Hepatocyte (in vitro differentiated cells): ENCODE results near the gene SDHA. TPM values are rescaled to one million over a fixed set of nuclear protein-coding genes. Genes with fewer than 3 reads are reported as not detected.
"Not testable (repeated sequence)": the region's sequence is repeated elsewhere in the genome, so short reads cannot be mapped to it uniquely, and the experiment has no call there.

ENCODE experiments used
- DNase-seq: peaks from one replicate; pipeline ENCODE4 v3.0.0-alpha.2; 2016; ENCODE audit warnings: low spot score
- H2AFZ ChIP-seq: fragments of 200-600 bp; sonication (generic); 2 replicates; pipeline ENCODE4 v1.6.0; 2016; ENCODE audit warnings: antibody characterized with exemption, mild to moderate bottlenecking
- H3K27ac ChIP-seq: fragments of 200-600 bp; sonication (generic); 2 replicates; pipeline ENCODE4 v1.5.1; 2016; ENCODE audit warnings: mild to moderate bottlenecking
- H3K27me3 ChIP-seq: fragments of 200-600 bp; sonication (generic); 2 replicates; pipeline ENCODE4 v1.6.1; 2016
- H3K36me3 ChIP-seq: fragments of 200-600 bp; sonication (generic); replicated peaks from 2 replicates; pipeline ENCODE4 v1.5.1; 2016; ENCODE audit warnings: low read depth; ENCODE audit not compliant: insufficient read depth
- H3K4me1 ChIP-seq: fragments of 200-600 bp; sonication (generic); 2 replicates; pipeline ENCODE4 v1.5.1; 2016; ENCODE audit warnings: mild to moderate bottlenecking, moderate library complexity; ENCODE audit not compliant: insufficient read depth
- H3K4me2 ChIP-seq: fragments of 200-600 bp; sonication (generic); 2 replicates; pipeline ENCODE4 v1.6.0; 2016
- H3K4me3 ChIP-seq: fragments of 200-600 bp; sonication (generic); 2 replicates; pipeline ENCODE4 v1.5.1; 2016; ENCODE audit warnings: mild to moderate bottlenecking
- H3K79me2 ChIP-seq: fragments of 200-600 bp; sonication (generic); 2 replicates; pipeline ENCODE4 v1.6.0; 2017; ENCODE audit warnings: mild to moderate bottlenecking
- H3K9me2 ChIP-seq: fragments of 200-600 bp; sonication (generic); replicated peaks from 2 replicates; pipeline ENCODE4 v1.6.0; 2017; ENCODE audit warnings: mild to moderate bottlenecking; ENCODE audit not compliant: insufficient read depth
- H3K9me3 ChIP-seq: fragments of 200-600 bp; sonication (generic); 2 replicates; pipeline ENCODE4 v1.5.1; 2016; ENCODE audit warnings: low read depth, mild to moderate bottlenecking
- H4K20me1 ChIP-seq: fragments of 200-600 bp; sonication (generic); 2 replicates; pipeline ENCODE4 v1.6.0; 2016; ENCODE audit warnings: mild to moderate bottlenecking; ENCODE audit not compliant: insufficient read depth, poor library complexity, severe bottlenecking
- EZH2 ChIP-seq: fragments of 200-600 bp; sonication (generic); IDR thresholded peaks from 2 replicates; pipeline ENCODE4 v1.6.1; 2016; ENCODE audit warnings: antibody characterized with exemption, mild to moderate bottlenecking, borderline replicate concordance
- EZH2phosphoT487 ChIP-seq: fragments of 200-600 bp; sonication (generic); IDR thresholded peaks from one replicate; pipeline ENCODE4 v1.6.1; 2018; ENCODE audit warnings: antibody characterized with exemption, mild to moderate bottlenecking, low read depth, moderate library complexity; ENCODE audit not compliant: unreplicated experiment, severe bottlenecking
- WGBS: methylation state at CpG from one replicate; pipeline ENCODE4 v1.1.6; 2016; ENCODE audit warnings: low lambda C conversion rate; ENCODE audit errors: missing lambda C conversion rate; 5-methylcytosine and 5-hydroxymethylcytosine counted together
- polyA plus RNA-seq: library from polyadenylated mRNA; unstranded; fragments of >200 nt; fragmentation: Nextera tagmentation; extraction: Ambion mirVana; gene quantifications from 2 replicates; pipeline ENCODE4 v1.2.1, GENCODE V29; 2016
- total RNA-seq: library from RNA; depleted of rRNA; stranded (reverse); fragments of >200 nt; gene quantifications from 2 replicates; pipeline ENCODE4 v1.2.3, GENCODE V29; 2014
- TF ChIP-seq, protein P1 (sequence below): fragments of 200-600 bp; sonication (generic); IDR thresholded peaks from 2 replicates; pipeline ENCODE4 v1.5.1; 2016; ENCODE audit warnings: antibody characterized with exemption, mild to moderate bottlenecking; ENCODE audit not compliant: poor library complexity

Gene SDHA
- total and polyA plus RNA-seq, 2 experiments from 2014 or later, result 102 to 159 TPM

GRCh38 chr5:225334-225733 is 7.2 kb downstream of the SDHA start:
- TF ChIP-seq, protein P1, sequence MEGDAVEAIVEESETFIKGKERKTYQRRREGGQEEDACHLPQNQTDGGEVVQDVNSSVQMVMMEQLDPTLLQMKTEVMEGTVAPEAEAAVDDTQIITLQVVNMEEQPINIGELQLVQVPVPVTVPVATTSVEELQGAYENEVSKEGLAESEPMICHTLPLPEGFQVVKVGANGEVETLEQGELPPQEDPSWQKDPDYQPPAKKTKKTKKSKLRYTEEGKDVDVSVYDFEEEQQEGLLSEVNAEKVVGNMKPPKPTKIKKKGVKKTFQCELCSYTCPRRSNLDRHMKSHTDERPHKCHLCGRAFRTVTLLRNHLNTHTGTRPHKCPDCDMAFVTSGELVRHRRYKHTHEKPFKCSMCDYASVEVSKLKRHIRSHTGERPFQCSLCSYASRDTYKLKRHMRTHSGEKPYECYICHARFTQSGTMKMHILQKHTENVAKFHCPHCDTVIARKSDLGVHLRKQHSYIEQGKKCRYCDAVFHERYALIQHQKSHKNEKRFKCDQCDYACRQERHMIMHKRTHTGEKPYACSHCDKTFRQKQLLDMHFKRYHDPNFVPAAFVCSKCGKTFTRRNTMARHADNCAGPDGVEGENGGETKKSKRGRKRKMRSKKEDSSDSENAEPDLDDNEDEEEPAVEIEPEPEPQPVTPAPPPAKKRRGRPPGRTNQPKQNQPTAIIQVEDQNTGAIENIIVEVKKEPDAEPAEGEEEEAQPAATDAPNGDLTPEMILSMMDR, result no peak
- TF ChIP-seq EZH2 (no peak), EZH2phosphoT487 (no peak)
- Histone ChIP-seq H3K79me2 (peaks cover 38% of the 10 kb centered on the region), H3K36me3 (no peaks in the 10 kb centered on the region), H3K4me1 (peaks cover under 1% of the 10 kb centered on the region), H3K4me2 (no peak overlapping the region), H2AFZ (no peak overlapping the region), H3K4me3 (no peak overlapping the region), H4K20me1 (peaks cover 24% of the 10 kb centered on the region), H3K27ac (no peak overlapping the region), H3K27me3 (no peaks in the 10 kb centered on the region), H3K9me2 (no peaks in the 10 kb centered on the region), H3K9me3 (no peaks in the 10 kb centered on the region)
- 99% methylated on average over 14 of the region's 14 CpGs for WGBS
- DNase-seq, result no peak

DNA sequence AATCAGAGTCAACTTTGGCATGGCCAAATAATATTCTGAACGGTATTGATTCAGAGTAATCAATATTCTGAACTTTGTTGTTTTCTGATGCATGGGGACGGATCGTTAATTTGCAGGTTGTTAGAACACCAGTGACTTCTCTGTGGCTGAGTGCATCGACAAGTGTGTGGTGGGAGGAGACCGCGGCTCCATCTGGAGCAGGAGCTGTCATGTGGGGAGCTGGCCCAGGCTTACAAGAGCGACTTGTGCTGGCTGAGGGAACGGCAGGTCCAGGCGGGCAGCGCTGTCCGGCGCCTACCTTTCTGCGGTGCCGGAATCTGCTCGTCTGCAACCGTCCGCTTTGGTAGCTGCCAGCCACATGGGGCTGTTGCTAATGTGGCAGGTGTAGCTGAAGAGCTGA is 9.3 kb downstream of the SDHA start:
- not testable (repeated sequence) for H4K20me1 ChIP-seq, H3K9me3 ChIP-seq, H3K4me2 ChIP-seq, H3K4me3 ChIP-seq, H3K36me3 ChIP-seq, H3K4me1 ChIP-seq, DNase-seq, H3K27ac ChIP-seq, H2AFZ ChIP-seq, H3K27me3 ChIP-seq, H3K9me2 ChIP-seq
- 98% methylated on average over 17 of the region's 17 CpGs for WGBS
- peaks cover 18% of the 10 kb centered on the region for H3K79me2 ChIP-seq

DNA sequence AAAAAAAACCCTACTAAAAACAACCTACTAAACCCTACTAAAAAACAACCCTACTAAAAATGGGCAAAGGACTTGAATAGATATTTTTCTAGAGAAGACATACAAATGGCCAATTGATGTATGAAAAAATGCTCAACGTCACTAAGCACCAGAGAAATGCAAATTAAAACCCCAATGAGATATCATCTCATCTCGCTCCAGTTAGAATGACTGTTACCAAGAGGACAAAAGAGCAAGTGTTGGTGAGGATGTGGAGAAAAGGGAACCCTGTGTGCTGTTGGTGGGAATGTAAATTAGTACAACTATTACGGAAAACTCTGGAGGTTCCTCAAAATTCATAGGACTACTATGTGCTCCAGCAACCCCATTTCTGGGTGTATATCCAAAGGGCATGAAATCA is 10.8 kb downstream of the SDHA start:
- Histone ChIP-seq H3K36me3 (no peaks in the 10 kb centered on the region), H3K4me2 (no peak overlapping the region), H4K20me1 (no peaks in the 10 kb centered on the region), H3K4me3 (no peak overlapping the region), H3K27ac (no peak overlapping the region), H3K79me2 (peaks cover 3% of the 10 kb centered on the region), H2AFZ (no peak overlapping the region), H3K27me3 (no peaks in the 10 kb centered on the region), H3K9me2 (no peaks in the 10 kb centered on the region), H3K4me1 (no peaks in the 10 kb centered on the region), H3K9me3 (no peaks in the 10 kb centered on the region)
- DNase-seq, result no peak
- TF ChIP-seq EZH2phosphoT487 (no peak), EZH2 (no peak)
- TF ChIP-seq, protein P1, result no peak
- WGBS, result 97% methylated on average over 3 of the region's 3 CpGs

GRCh38 chr5:230711-231110 is 12.6 kb downstream of the SDHA start:
- 97% methylated on average over 14 of the region's 14 CpGs for WGBS
- H3K4me2 ChIP-seq, result no peak overlapping the region
- no peak overlapping the region for H3K27ac ChIP-seq
- no peak for DNase-seq
- no peaks in the 10 kb centered on the region for H3K9me3 ChIP-seq
- no peaks in the 10 kb centered on the region for H4K20me1 ChIP-seq
- H2AFZ ChIP-seq, result no peak overlapping the region
- H3K4me3 ChIP-seq, result no peak overlapping the region
- no peak for TF ChIP-seq EZH2phosphoT487
- TF ChIP-seq, protein P1, result no peak
- TF ChIP-seq EZH2, result no peak
- no peaks in the 10 kb centered on the region for H3K9me2 ChIP-seq
- H3K79me2 ChIP-seq, result no peaks in the 10 kb centered on the region
- H3K27me3 ChIP-seq, result no peaks in the 10 kb centered on the region
- no peaks in the 10 kb centered on the region for H3K36me3 ChIP-seq
- H3K4me1 ChIP-seq, result no peaks in the 10 kb centered on the region
